NCI-H146 (cell line): ENCODE results near the gene PRR9.
A peak's percentile ranks its signal among the peaks of the same experiment; 100 is the strongest.
"Not testable (repeated sequence)": the region's sequence is repeated elsewhere in the genome, so short reads cannot be mapped to it uniquely, and the experiment has no call there.

Experiments
- DNase-seq: peaks from one replicate; lab custom pipeline; 2025; lab: John Stamatoyannopoulos, UW

Gene PRR9

GRCh38 chr1:153217212-153217611, at the start of gene PRR9:
TSS of gene PRR9 (plus strand) at chr1:153217584. CDS start at chr1:153218145, 561 bp downstream.
- no peak for DNase-seq

GRCh38 chr1:153168686-153169085, 48.7 kb upstream of the PRR9 start:
- DNase-seq = no peak

- DNase-seq = no peak
Measured at GRCh38 chr1:153174624-153175023, 42.8 kb upstream of the PRR9 start.

GRCh38 chr1:153178922-153179321, 38.5 kb upstream of the PRR9 start:
- DNase-seq = no peak

- DNase-seq = no peak
Measured at GRCh38 chr1:153180556-153180955, 36.8 kb upstream of the PRR9 start.

- DNase-seq = not testable (repeated sequence)
Measured at GRCh38 chr1:153188301-153188700, 29.1 kb upstream of the PRR9 start.

- peak; percentile 28 for DNase-seq
Measured at GRCh38 chr1:153190373-153190772, 27.0 kb upstream of the PRR9 start.

GRCh38 chr1:153192697-153193096, 24.7 kb upstream of the PRR9 start:
- DNase-seq = peak; percentile 42

GRCh38 chr1:153194331-153195050, 22.9 kb upstream of the PRR9 start:
- no peak for DNase-seq

- no peak for DNase-seq
Measured at GRCh38 chr1:153195216-153195615, 22.2 kb upstream of the PRR9 start.

- no peak for DNase-seq
Measured at GRCh38 chr1:153202006-153202405, 15.4 kb upstream of the PRR9 start.

- no peak for DNase-seq
Measured at GRCh38 chr1:153203130-153203529, 14.3 kb upstream of the PRR9 start, which contains the start of gene LELP1. TSS of gene LELP1 (plus strand) at chr1:153203430. CDS start at chr1:153204708, 1,278 bp downstream.

- DNase-seq = no peak
Measured at GRCh38 chr1:153206631-153207030, 10.8 kb upstream of the PRR9 start.

- DNase-seq = no peak
Measured at GRCh38 chr1:153210206-153210605, 7.2 kb upstream of the PRR9 start.

- DNase-seq = no peak
Measured at GRCh38 chr1:153212201-153212600, 5.2 kb upstream of the PRR9 start.

- no peak for DNase-seq
Measured at GRCh38 chr1:153213519-153213918, 3.9 kb upstream of the PRR9 start.

GRCh38 chr1:153217744-153218416, 496 bp downstream of the PRR9 start:
- DNase-seq = no peak

- DNase-seq = no peak
Measured at GRCh38 chr1:153220606-153221303, 3.4 kb downstream of the PRR9 start.

GRCh38 chr1:153223040-153223891, 5.9 kb downstream of the PRR9 start:
- peak; percentile 55 for DNase-seq

- no peak for DNase-seq
Measured at GRCh38 chr1:153227810-153228209, 10.4 kb downstream of the PRR9 start.

GRCh38 chr1:153228491-153228890, 11.1 kb downstream of the PRR9 start:
- no peak for DNase-seq
